ENCODE results near the gene MTIF3. TPM values are rescaled to one million over a fixed set of nuclear protein-coding genes. Genes with fewer than 3 reads are reported as not detected.
"Not testable (repeated sequence)": the region's sequence is repeated elsewhere in the genome, so short reads cannot be mapped to it uniquely, and the experiment has no call there.

The MTIF3 gene
- total and polyA plus RNA-seq, 2 donors (not counting 1 experiment from before 2014, with no cell fraction given): 86.8 to 171 TPM

DNA sequence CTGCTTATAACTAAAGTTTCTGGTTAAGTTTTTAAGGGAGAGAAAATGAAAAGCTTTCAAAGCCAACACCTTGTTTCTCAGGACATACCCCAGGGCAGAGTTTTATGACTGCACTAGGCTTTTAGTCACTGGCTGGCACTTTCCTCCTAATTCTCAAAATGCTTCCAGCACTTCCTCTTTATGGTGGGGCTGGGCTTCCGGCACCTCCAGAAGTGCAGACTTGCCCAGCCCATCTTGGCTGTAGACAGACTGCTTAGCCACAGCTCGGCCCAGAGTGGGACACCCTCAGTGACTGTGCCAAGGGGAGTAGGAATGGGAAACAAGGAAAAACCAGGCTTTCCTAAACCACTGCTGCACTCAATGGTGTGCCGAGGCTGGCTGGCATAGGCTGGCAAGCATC, 49.2 kb downstream of the MTIF3 start:
- Histone ChIP-seq H3K4me3 (ENCODE audit: control extremely low read depth in 1 of 5, extremely low read depth in 1 of 5, insufficient read depth in 1 of 5, low read depth in 2 of 5, low read length in 4 of 5) (no peak overlapping the region), H3K4me2 (replicated peaks; ENCODE audit: low read depth, low read length, poor library complexity, severe bottlenecking) (peak overlapping the region; percentile 53), H3K27ac (ENCODE audit: low read length in 2 of 2) (no peak overlapping the region), H3K4me1 (ENCODE audit: control insufficient read depth in 2 of 2, insufficient read depth in 2 of 2, low read length in 2 of 2) (peaks cover 6 to 8% of the 10 kb centered on the region in 2 donors), H3K36me3 (replicated peaks in 1 of 2; ENCODE audit: control extremely low read depth in 1 of 2, control insufficient read depth in 1 of 2, extremely low read depth in 1 of 2, insufficient read depth in 2 of 2, low read length in 1 of 2) (no peaks in the 10 kb centered on the region), H3K9me3 (ENCODE audit: control extremely low read depth in 1 of 3, control insufficient read depth in 2 of 3, insufficient read depth in 1 of 3, low read length in 2 of 3) (peaks cover 0 to 5% (median 0%) of the 10 kb centered on the region in 3 donors), H4K20me1 (ENCODE audit: control insufficient read depth, insufficient read depth, low read length, poor library complexity, severe bottlenecking) (no peaks in the 10 kb centered on the region), H3K27me3 (replicated peaks in 1 of 4; ENCODE audit: control extremely low read depth in 1 of 4, control insufficient read depth in 3 of 4, insufficient read depth in 4 of 4, low read length in 3 of 4) (peaks cover 0 to 5% (median 2%) of the 10 kb centered on the region in 4 experiments), H2AFZ (ENCODE audit: insufficient read depth, low read depth, low read length, poor library complexity, severe bottlenecking) (peak overlapping the region; percentile 67), H3K9ac (ENCODE audit: low read length) (no peak overlapping the region), H3K79me2 (ENCODE audit: control insufficient read depth, insufficient read depth, low read length) (no peaks in the 10 kb centered on the region)
- Mint-ChIP-seq H3K27me3 (peaks cover 5% of the 10 kb centered on the region), H3K4me1 (peaks cover 9% of the 10 kb centered on the region), H3K27ac (no peak overlapping the region), H3K9me3 (ENCODE audit: insufficient read depth) (no peaks in the 10 kb centered on the region), H3K4me3 (peak overlapping the region; percentile 40)
- ChIA-PET CTCF (interaction anchor here (1.0 to 8.0 kb wide), 3 partner anchors 25 to 426 kb away, joined by 3 to 119 read pairs (median 5); no protein-coding TSS in a partner anchor), POLR2A (no interaction called here)
- peak; percentile 33 for DNase-seq
- intact Hi-C loops (cut with micrococcal nuclease): no loop called here
- 20% methylated on average over 1 of the region's 3 CpGs for WGBS (ENCODE audit: insufficient coverage)
- TF ChIP-seq EZH2 (IDR thresholded peaks at IDR 0.05; ENCODE audit: borderline replicate concordance, insufficient read depth, low read depth, low read length, poor library complexity, severe bottlenecking): no peak
- TF ChIP-seq, protein P1, sequence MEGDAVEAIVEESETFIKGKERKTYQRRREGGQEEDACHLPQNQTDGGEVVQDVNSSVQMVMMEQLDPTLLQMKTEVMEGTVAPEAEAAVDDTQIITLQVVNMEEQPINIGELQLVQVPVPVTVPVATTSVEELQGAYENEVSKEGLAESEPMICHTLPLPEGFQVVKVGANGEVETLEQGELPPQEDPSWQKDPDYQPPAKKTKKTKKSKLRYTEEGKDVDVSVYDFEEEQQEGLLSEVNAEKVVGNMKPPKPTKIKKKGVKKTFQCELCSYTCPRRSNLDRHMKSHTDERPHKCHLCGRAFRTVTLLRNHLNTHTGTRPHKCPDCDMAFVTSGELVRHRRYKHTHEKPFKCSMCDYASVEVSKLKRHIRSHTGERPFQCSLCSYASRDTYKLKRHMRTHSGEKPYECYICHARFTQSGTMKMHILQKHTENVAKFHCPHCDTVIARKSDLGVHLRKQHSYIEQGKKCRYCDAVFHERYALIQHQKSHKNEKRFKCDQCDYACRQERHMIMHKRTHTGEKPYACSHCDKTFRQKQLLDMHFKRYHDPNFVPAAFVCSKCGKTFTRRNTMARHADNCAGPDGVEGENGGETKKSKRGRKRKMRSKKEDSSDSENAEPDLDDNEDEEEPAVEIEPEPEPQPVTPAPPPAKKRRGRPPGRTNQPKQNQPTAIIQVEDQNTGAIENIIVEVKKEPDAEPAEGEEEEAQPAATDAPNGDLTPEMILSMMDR (IDR thresholded peaks at IDR 0.05): no peak
- peak; percentile 62 for ATAC-seq (ENCODE audit: low read depth)

DNA sequence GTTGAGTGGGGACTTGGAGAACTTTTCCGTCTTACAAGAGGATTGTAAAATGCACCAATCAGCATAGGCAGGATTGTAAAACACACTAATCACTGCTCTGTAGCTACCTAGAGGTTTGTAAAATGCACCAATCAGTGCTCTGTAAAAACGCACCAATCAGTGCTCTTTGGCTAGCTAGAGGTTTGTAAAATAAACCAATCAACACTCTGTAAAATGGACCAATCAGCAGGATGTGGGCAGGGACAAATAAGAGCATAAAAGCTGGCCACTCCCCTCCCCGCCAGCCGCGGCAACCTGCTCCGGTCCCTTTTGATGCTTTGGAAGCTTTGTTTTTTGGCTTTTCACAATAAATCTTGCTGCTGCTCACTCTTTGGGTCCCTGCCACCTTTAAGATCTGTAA, 50.0 kb downstream of the MTIF3 start:
- ATAC-seq (ENCODE audit: low read depth); POLR2A ChIA-PET; H3K79me2 ChIP-seq (ENCODE audit: control insufficient read depth, insufficient read depth, low read length); H3K27me3 Mint-ChIP-seq; H3K4me3 Mint-ChIP-seq; H3K9ac ChIP-seq (ENCODE audit: low read length); H3K9me3 Mint-ChIP-seq (ENCODE audit: insufficient read depth); H4K20me1 ChIP-seq (ENCODE audit: control insufficient read depth, insufficient read depth, low read length, poor library complexity, severe bottlenecking); H3K4me1 Mint-ChIP-seq; H3K27ac Mint-ChIP-seq; H3K27ac ChIP-seq (ENCODE audit: low read length in 2 of 2); H3K27me3 ChIP-seq (replicated peaks in 1 of 4; ENCODE audit: control extremely low read depth in 1 of 4, control insufficient read depth in 3 of 4, insufficient read depth in 4 of 4, low read length in 3 of 4); DNase-seq; H3K4me1 ChIP-seq (ENCODE audit: control insufficient read depth in 2 of 2, insufficient read depth in 2 of 2, low read length in 2 of 2); H3K4me3 ChIP-seq (ENCODE audit: control extremely low read depth in 1 of 5, extremely low read depth in 1 of 5, insufficient read depth in 1 of 5, low read depth in 2 of 5, low read length in 4 of 5); H2AFZ ChIP-seq (ENCODE audit: insufficient read depth, low read depth, low read length, poor library complexity, severe bottlenecking); H3K4me2 ChIP-seq (replicated peaks; ENCODE audit: low read depth, low read length, poor library complexity, severe bottlenecking); intact Hi-C loops (cut with micrococcal nuclease); H3K9me3 ChIP-seq (ENCODE audit: control extremely low read depth in 1 of 3, control insufficient read depth in 2 of 3, insufficient read depth in 1 of 3, low read length in 2 of 3); H3K36me3 ChIP-seq (replicated peaks in 1 of 2; ENCODE audit: control extremely low read depth in 1 of 2, control insufficient read depth in 1 of 2, extremely low read depth in 1 of 2, insufficient read depth in 2 of 2, low read length in 1 of 2): not testable (repeated sequence)
- 82% methylated on average over 5 of the region's 6 CpGs for WGBS (ENCODE audit: insufficient coverage)
- CTCF ChIA-PET: interaction anchor here (1.2 to 8.0 kb wide), 3 partner anchors 25 to 427 kb away, joined by 5 to 119 read pairs (median 7); no protein-coding TSS in a partner anchor
